ENCODE results near the gene SFTPB. TPM values are rescaled to one million over a fixed set of nuclear protein-coding genes. Genes with fewer than 3 reads are reported as not detected.

Gene SFTPB
- total RNA-seq, 4 donors from 2014 or later, result 24.8 to 323 (median 116) TPM

GRCh38 chr2:85611705-85612587, 56.1 kb downstream of the SFTPB start, which contains the start of gene C2orf68:
Gene C2orf68 (minus strand): TSS chr2:85612066. CDS start chr2:85611984, 82 bp downstream.
- H3K27me3 ChIP-seq, result no peaks in the 10 kb centered on the region
- 17 to 23% methylated on average over 31 to 43 of the region's 73 CpGs for WGBS, 2 donors
- intact Hi-C loops (cut with DNase I), result no loop called here
- peak; percentile 90 to 93 for DNase-seq
- H3K4me1 ChIP-seq, result peaks cover 16 to 18% of the 10 kb centered on the region in 2 donors
- H3K4me3 ChIP-seq (replicated peaks in 1 of 3), result peak within 1 kb of the TSS; percentile 47 to 77 (median 68)
- H3K36me3 ChIP-seq, result peaks cover 7 to 13% of the 10 kb centered on the region in 2 donors
- peak within 1 kb of the TSS; percentile 53 to 61 (median 60) for H3K27ac ChIP-seq
- peak in 1 of 2 donors; percentile 76 for TF ChIP-seq POLR2A (IDR thresholded peaks at IDR 0.05)
- TF ChIP-seq, protein P1, sequence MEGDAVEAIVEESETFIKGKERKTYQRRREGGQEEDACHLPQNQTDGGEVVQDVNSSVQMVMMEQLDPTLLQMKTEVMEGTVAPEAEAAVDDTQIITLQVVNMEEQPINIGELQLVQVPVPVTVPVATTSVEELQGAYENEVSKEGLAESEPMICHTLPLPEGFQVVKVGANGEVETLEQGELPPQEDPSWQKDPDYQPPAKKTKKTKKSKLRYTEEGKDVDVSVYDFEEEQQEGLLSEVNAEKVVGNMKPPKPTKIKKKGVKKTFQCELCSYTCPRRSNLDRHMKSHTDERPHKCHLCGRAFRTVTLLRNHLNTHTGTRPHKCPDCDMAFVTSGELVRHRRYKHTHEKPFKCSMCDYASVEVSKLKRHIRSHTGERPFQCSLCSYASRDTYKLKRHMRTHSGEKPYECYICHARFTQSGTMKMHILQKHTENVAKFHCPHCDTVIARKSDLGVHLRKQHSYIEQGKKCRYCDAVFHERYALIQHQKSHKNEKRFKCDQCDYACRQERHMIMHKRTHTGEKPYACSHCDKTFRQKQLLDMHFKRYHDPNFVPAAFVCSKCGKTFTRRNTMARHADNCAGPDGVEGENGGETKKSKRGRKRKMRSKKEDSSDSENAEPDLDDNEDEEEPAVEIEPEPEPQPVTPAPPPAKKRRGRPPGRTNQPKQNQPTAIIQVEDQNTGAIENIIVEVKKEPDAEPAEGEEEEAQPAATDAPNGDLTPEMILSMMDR (IDR thresholded peaks at IDR 0.05), result no peak
- no peaks in the 10 kb centered on the region for H3K9me3 ChIP-seq

DNA sequence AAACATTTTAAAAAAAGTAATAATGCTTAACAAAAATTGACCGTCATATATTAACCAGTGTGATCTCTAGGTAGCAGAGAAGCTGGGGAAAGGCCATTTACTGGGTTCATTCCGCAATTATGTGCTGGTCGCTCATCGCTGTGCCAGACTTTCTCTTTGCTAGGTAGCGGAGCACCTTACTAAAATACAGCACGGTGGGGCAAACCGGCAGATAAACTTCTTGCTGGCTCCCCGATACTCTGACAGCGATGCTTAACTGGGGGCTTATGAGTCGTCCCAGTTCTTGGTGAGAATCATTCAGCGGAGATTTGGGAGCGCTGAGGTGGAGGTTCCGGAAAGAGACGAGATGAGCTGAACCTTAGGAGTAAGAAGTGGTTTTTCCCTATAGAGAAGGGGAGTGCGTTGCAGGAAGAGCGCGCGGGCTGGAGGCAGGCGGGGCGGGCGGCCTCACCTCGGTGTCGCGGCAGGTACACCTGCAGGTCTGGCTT, 56.7 kb downstream of the SFTPB start:
- no peaks in the 10 kb centered on the region for H3K9me3 ChIP-seq
- H3K36me3 ChIP-seq, result peaks cover 7 to 13% of the 10 kb centered on the region in 2 donors
- intact Hi-C loops (cut with DNase I), result no loop called here
- H3K27ac ChIP-seq, result peak overlapping the region; percentile 53 to 61 (median 60)
- DNase-seq, result no peak
- H3K4me3 ChIP-seq (replicated peaks in 1 of 3), result peak overlapping the region; percentile 47 to 77 (median 68)
- WGBS, 2 donors, result 5 to 10% methylated on average over 18 to 22 of the region's 24 CpGs
- H3K4me1 ChIP-seq, result peaks cover 14 to 17% of the 10 kb centered on the region in 2 donors
- H3K27me3 ChIP-seq, result no peaks in the 10 kb centered on the region
- no peak for TF ChIP-seq POLR2A (IDR thresholded peaks at IDR 0.05)
- TF ChIP-seq, protein P1 (IDR thresholded peaks at IDR 0.05), result no peak

Other genes starting within 250 kb of the SFTPB start
- gene SH2D6, start 249.5 kb downstream of the SFTPB start, total RNA-seq, result 1 to 10 TPM; 1.6 to 9.0 (median 4.1) TPM
- 100 to 1,000 TPM; 303 to 511 (median 354) TPM for gene MAT2A, start 129.0 kb downstream of the SFTPB start, total RNA-seq
- 10 to 100 TPM; 39.5 to 81.9 (median 51.6) TPM for gene GGCX, start 106.7 kb downstream of the SFTPB start, total RNA-seq
- gene VAMP8, start 90.6 kb downstream of the SFTPB start, total RNA-seq, result 100 to 1,000 TPM in 3 of 4 donors, 10 to 100 TPM in 1; 89.6 to 171 (median 121) TPM
- gene VAMP5, start 83.8 kb downstream of the SFTPB start, total RNA-seq, result 10 to 100 TPM; 13.6 to 41.3 (median 20.7) TPM
- gene RNF181, start 72.5 kb downstream of the SFTPB start, total RNA-seq, result 100 to 1,000 TPM in 3 of 4 donors, 10 to 100 TPM in 1; 86.9 to 202 (median 168) TPM
- 10 to 100 TPM in 3 of 4 donors, 1 to 10 TPM in 1; 8.9 to 25.2 (median 21.9) TPM for gene TMEM150A, start 65.5 kb downstream of the SFTPB start, total RNA-seq
- 10 to 100 TPM; 24.0 to 30.1 (median 25.8) TPM for gene C2orf68, start 56.1 kb downstream of the SFTPB start, total RNA-seq
- 100 to 1,000 TPM in 2 of 4 donors, 10 to 100 TPM in 2; 60.5 to 201 (median 99.4) TPM for gene USP39, start 52.0 kb downstream of the SFTPB start, total RNA-seq
- 1 to 10 TPM in 1 of 4 donors, under 1 TPM in 2, not detected in 1; 0.22 to 3.6 (median 0.63) TPM for gene GNLY, start 26.2 kb upstream of the SFTPB start, total RNA-seq
- gene ATOH8, start 85.8 kb upstream of the SFTPB start, total RNA-seq, result 100 to 1,000 TPM in 2 of 4 donors, 10 to 100 TPM in 2; 82.8 to 260 (median 167) TPM
- 100 to 1,000 TPM; 139 to 199 (median 156) TPM for gene ST3GAL5, start 220.8 kb upstream of the SFTPB start, total RNA-seq